Measurements from ENCODE around the gene ZNF236. TPM values are rescaled to one million over a fixed set of nuclear protein-coding genes. Genes with fewer than 3 reads are reported as not detected.

The ZNF236 gene
- total RNA-seq, 4 donors from 2014 or later, result 21.0 to 36.3 (median 31.8) TPM

DNA sequence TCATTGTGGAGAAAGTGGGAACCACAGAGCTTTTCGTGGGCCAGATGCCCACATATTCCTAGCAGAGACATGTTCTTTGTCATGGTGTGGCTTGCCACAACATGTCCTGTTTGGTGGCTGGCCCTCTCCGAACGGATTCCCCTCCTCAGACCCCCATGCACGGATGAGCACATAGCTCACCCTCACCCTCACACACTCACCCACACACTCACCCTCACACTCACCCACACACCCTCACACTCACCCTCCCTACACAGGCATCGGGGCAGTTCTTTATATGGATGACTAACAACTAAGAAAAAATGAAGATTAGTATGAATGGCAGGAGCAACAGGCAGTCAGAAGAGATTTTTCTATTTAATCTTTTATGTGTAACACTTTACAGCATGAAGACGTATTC, 149.9 kb downstream of the ZNF236 start:
- Histone ChIP-seq H3K36me3 (peaks cover 0 to 29% (median 0%) of the 10 kb centered on the region in 3 donors), H3K4me3 (no peak overlapping the region), H3K27ac (no peak overlapping the region), H3K4me1 (peaks cover 0 to 2% (median 0%) of the 10 kb centered on the region in 4 donors), H3K9me3 (no peaks in the 10 kb centered on the region), H3K27me3 (no peaks in the 10 kb centered on the region)
- DNase-seq (ENCODE audit: low spot score in 2 of 2), result no peak
- WGBS, 2 donors, result 73 to 74% methylated on average over 6 of the region's 6 CpGs
- TF ChIP-seq POLR2A (IDR thresholded peaks at IDR 0.05), result no peak
- TF ChIP-seq EP300 (IDR thresholded peaks at IDR 0.05), result no peak

DNA sequence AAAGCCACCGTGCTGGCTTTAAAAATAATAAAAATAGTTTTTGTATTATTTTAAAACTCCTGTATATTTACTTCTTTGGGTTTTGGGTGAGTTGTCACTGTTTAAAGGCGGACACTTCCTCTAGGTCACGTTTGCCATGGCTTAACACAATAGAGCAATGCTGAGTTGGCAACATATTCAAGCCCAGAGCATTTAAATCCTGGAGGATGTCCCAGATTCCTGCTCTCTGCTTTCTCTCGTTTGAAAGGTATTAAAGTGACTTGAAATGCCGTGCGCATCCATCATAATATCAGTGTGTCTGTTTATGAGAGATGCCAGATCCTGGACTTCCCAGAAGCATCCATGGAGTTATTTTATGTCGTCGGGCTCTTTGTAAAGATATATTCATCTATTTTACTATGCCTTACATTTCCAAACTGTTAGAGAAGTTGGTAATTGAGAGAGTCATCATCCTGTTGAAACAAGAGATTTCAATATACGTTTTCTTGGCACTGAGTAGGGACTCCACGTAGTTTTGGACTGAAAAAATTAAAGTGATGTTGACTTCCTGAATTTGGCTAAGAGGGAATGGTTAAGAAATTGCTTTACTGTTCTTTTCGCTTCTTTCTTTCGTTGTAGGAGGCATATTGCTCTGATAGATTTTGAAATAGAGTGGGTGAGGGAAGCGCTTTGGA, 150.6 kb downstream of the ZNF236 start:
- WGBS, 2 donors, result 69 to 73% methylated on average over 13 of the region's 13 CpGs
- Histone ChIP-seq H3K4me1 (peaks cover 0 to 8% (median 0%) of the 10 kb centered on the region in 4 donors), H3K9me3 (no peaks in the 10 kb centered on the region), H3K27me3 (no peaks in the 10 kb centered on the region), H3K4me3 (no peak overlapping the region), H3K27ac (no peak overlapping the region), H3K36me3 (peaks cover 0 to 25% (median 0%) of the 10 kb centered on the region in 3 donors)
- no peak for DNase-seq (ENCODE audit: low spot score in 2 of 2)
- no peak for TF ChIP-seq EP300 (IDR thresholded peaks at IDR 0.05)
- TF ChIP-seq, protein P1, sequence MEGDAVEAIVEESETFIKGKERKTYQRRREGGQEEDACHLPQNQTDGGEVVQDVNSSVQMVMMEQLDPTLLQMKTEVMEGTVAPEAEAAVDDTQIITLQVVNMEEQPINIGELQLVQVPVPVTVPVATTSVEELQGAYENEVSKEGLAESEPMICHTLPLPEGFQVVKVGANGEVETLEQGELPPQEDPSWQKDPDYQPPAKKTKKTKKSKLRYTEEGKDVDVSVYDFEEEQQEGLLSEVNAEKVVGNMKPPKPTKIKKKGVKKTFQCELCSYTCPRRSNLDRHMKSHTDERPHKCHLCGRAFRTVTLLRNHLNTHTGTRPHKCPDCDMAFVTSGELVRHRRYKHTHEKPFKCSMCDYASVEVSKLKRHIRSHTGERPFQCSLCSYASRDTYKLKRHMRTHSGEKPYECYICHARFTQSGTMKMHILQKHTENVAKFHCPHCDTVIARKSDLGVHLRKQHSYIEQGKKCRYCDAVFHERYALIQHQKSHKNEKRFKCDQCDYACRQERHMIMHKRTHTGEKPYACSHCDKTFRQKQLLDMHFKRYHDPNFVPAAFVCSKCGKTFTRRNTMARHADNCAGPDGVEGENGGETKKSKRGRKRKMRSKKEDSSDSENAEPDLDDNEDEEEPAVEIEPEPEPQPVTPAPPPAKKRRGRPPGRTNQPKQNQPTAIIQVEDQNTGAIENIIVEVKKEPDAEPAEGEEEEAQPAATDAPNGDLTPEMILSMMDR (IDR thresholded peaks at IDR 0.05), result no peak
- no peak for TF ChIP-seq POLR2A (IDR thresholded peaks at IDR 0.05)

DNA sequence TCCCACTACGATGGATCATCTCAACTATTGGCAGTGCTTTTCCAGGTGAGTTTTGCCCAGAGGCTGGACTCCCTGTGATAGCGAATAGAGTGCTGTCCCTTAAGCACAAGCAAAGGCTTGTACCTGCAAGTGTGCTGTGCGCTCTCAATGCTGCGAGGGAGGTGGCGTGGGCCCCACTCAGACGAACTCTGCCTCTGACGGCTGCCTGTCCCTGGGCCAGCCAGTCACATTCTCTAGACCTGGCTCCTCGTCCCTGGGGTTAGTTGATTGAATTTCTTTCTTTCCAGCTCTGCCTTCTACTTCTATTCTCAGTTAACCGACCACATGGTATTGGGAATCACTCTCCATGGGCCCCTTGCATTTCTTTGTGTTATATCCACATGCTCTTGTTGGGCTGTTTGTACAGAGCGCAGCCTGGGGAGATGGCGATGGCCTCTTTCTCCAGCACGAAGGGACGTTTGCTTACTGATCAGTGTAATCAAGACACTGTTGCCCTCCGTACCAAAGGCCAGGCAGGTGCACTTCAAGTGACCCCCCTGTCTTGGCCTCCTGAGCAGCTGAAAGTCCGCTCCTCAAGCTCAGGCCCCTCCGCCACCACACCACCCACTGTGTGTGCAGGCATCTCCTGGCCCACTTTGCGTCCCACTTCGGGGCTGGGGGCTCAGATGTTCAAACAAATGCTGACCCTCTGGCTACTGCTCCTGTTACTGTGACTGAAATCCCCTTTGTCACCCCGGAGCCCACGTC, 151.3 kb downstream of the ZNF236 start:
- H3K4me1 ChIP-seq, result peaks cover 0 to 10% (median 0%) of the 10 kb centered on the region in 4 donors
- peaks cover 0 to 22% (median 0%) of the 10 kb centered on the region in 3 donors for H3K36me3 ChIP-seq
- H3K9me3 ChIP-seq, result no peaks in the 10 kb centered on the region
- no peak overlapping the region for H3K27ac ChIP-seq
- TF ChIP-seq POLR2A (IDR thresholded peaks at IDR 0.05) (no peak), EP300 (IDR thresholded peaks at IDR 0.05) (no peak)
- TF ChIP-seq, protein P1 (IDR thresholded peaks at IDR 0.05), result no peak
- no peak overlapping the region for H3K4me3 ChIP-seq
- H3K27me3 ChIP-seq, result no peaks in the 10 kb centered on the region
- DNase-seq (ENCODE audit: low spot score in 2 of 2), result no peak
- 92 to 93% methylated on average over 20 of the region's 20 CpGs for WGBS, 2 donors

DNA sequence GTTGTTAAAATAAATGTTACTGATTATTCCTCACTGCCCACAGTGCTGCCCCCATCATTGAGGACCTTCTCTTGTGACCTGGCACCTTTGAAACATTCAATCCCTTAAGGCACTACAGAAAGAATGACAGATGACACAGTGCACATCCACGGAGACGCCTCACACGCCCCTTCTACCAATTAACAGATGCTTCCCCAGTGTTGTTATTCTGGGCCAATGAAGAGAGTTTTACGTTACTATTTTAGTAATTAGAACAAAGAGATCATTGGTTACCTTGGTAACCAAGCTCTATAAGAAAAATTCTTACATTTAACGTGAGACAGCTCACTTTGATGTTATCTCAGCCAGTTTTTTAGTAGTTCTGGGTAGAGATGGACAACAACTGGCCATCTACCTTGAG, 152.0 kb downstream of the ZNF236 start:
- H3K36me3 ChIP-seq, result peaks cover 0 to 22% (median 0%) of the 10 kb centered on the region in 3 donors
- H3K4me3 ChIP-seq, result no peak overlapping the region
- H3K4me1 ChIP-seq, result peaks cover 0 to 10% (median under 1%) of the 10 kb centered on the region in 4 donors
- WGBS, 2 donors, result 75 to 80% methylated on average over 5 of the region's 5 CpGs
- no peaks in the 10 kb centered on the region for H3K27me3 ChIP-seq
- no peaks in the 10 kb centered on the region for H3K9me3 ChIP-seq
- H3K27ac ChIP-seq, result no peak overlapping the region
- TF ChIP-seq, protein P1 (IDR thresholded peaks at IDR 0.05), result no peak
- TF ChIP-seq POLR2A (IDR thresholded peaks at IDR 0.05), result no peak
- no peak for TF ChIP-seq EP300 (IDR thresholded peaks at IDR 0.05)
- DNase-seq (ENCODE audit: low spot score in 2 of 2), result no peak

GRCh38 chr18:76975577-76976110, 153.3 kb downstream of the ZNF236 start:
- no peaks in the 10 kb centered on the region for H3K27me3 ChIP-seq
- no peak overlapping the region for H3K27ac ChIP-seq
- TF ChIP-seq, protein P1 (IDR thresholded peaks at IDR 0.05), result no peak
- no peak for TF ChIP-seq EP300 (IDR thresholded peaks at IDR 0.05)
- TF ChIP-seq POLR2A (IDR thresholded peaks at IDR 0.05), result no peak
- H3K36me3 ChIP-seq, result peaks cover 0 to 27% (median 0%) of the 10 kb centered on the region in 3 donors
- DNase-seq (ENCODE audit: low spot score in 2 of 2), result no peak
- no peak overlapping the region for H3K4me3 ChIP-seq
- 87% methylated on average over 14 of the region's 14 CpGs for WGBS, 2 donors
- H3K4me1 ChIP-seq, result peaks cover 0 to 10% (median 2%) of the 10 kb centered on the region in 4 donors
- no peaks in the 10 kb centered on the region for H3K9me3 ChIP-seq

Data from tibial nerve (tissue), 4 donors.